BJ (cell line): ENCODE data around the gene PPTC7. TPM values are rescaled to one million over a fixed set of nuclear protein-coding genes. Genes with fewer than 3 reads are reported as not detected.

Experiments
- CTCF ChIA-PET: fragments of 350-600 bp; formaldehyde crosslinking; extraction: SDS; loops from one replicate; lab custom pipeline; 2021; ENCODE audit warnings: antibody characterized with exemption, inconsistent platforms; lab: Yijun Ruan, JAX
- POLR2A ChIA-PET: fragments of 300-600 bp; sonication (Branson Sonifier 250); formaldehyde crosslinking; extraction: SDS; loops from one replicate; lab custom pipeline; 2021; ENCODE audit warnings: antibody characterized with exemption; lab: Charles Lee
- DNase-seq: peaks from one replicate; pipeline ENCODE4 v3.0.0-alpha.2; 2011; ENCODE audit warnings: low read depth
- H3K27me3 ChIP-seq: 2 replicates; pipeline ENCODE4 v1.6.0; 2011; ENCODE audit warnings: low read length; ENCODE audit not compliant: control insufficient read depth, insufficient read depth
- H3K36me3 ChIP-seq: 2 replicates; pipeline ENCODE4 v1.5.1; 2011; ENCODE audit warnings: low read length; ENCODE audit not compliant: control insufficient read depth, insufficient read depth
- H3K4me3 ChIP-seq: 2 replicates; pipeline ENCODE4 v1.5.1; 2011; ENCODE audit warnings: low read depth, mild to moderate bottlenecking, control low read depth, low read length
- CTCF ChIP-seq: IDR thresholded peaks from 2 replicates; pipeline ENCODE4 v1.5.1; 2011; ENCODE audit warnings: low read depth, mild to moderate bottlenecking, control low read depth, inconsistent platforms, low read length, moderate library complexity; ENCODE audit not compliant: insufficient read depth
- polyA plus RNA-seq: library from polyadenylated mRNA; depleted of rRNA; stranded (reverse); fragments of >200 nt; gene quantifications from 2 replicates; pipeline ENCODE4 v1.2.3, GENCODE V29; 2011

PPTC7 gene
- polyA plus RNA-seq, 1 experiment: 6.0 TPM

GRCh38 chr12:110534811-110535210, 48.3 kb downstream of the PPTC7 start:
- DNase-seq: no peak
- CTCF ChIA-PET: interaction anchor here (1.2 to 2.0 kb wide), 3 partner anchors 66 to 85 kb away, joined by 3 to 12 read pairs (median 3); partner anchors contain the start of genes ARPC3, FAM216A and GPN3
- Histone ChIP-seq H3K36me3 (peaks cover 9% of the 10 kb centered on the region), H3K27me3 (no peaks in the 10 kb centered on the region), H3K4me3 (no peak overlapping the region)
- POLR2A ChIA-PET: no interaction called here
- TF ChIP-seq CTCF: no peak

DNA sequence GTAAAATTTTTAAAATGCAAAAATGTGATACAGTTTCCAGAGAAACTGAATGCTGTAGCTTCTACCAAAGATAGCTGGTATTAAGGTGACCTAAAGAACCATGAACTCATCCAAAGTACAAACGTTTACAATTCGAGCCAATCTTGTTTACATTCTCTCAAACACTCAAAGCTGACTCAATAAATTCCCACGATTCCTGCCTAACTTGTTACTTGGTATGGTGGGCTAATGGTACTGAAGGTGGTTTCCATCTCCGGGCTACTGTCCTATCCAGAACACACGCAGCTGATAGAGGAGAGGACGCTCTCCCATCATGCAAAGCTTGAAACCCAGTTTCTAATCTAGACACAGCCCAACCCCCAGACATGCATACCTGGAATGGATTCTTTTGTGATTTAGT, 49.5 kb downstream of the PPTC7 start:
- TF ChIP-seq CTCF: no peak
- H3K27me3 ChIP-seq: no peaks in the 10 kb centered on the region
- CTCF ChIA-PET: interaction anchor here (0.6 to 2.0 kb wide), 7 partner anchors 10 to 84 kb away, joined by 3 to 12 read pairs (median 3); partner anchors contain the start of gene ARPC3
- POLR2A ChIA-PET: no interaction called here
- H3K36me3 ChIP-seq: peaks cover 8% of the 10 kb centered on the region
- H3K4me3 ChIP-seq: no peak overlapping the region
- DNase-seq: no peak

GRCh38 chr12:110532644-110533043, 50.5 kb downstream of the PPTC7 start:
- ChIA-PET CTCF (interaction anchor here (0.7 to 2.0 kb wide), 7 partner anchors 9 to 75 kb away, joined by 3 to 6 read pairs (median 4); no protein-coding TSS in a partner anchor), POLR2A (no interaction called here)
- no peaks in the 10 kb centered on the region for H3K27me3 ChIP-seq

DNA sequence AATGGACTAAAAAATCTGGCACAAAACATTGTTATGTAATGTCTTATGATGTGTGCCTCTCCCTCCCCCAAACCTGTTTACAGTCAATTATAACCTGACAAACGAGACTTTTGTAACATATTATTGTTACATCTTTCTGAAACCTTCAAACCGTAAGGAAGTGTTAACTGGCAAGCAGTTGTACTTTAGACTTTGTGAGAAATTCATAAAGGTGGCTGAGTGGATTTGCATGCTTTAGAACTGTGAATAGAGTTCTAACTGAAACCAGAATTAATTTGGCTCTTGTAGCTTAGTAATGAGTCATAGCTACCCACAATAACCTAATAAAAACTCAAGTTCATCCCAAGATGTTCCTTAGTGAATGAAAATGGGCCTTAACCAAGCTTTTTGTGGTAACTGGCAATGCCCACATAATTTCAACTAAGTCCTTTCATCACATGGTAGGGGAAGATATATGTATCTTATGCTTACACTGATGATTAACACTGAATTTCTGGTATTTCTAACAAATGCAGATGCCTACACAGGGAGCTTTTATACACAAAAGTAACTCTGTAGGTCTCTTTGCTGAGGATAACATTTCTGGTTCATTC, 51.3 kb downstream of the PPTC7 start:
- Histone ChIP-seq H3K27me3 (no peaks in the 10 kb centered on the region), H3K36me3 (peaks cover 2% of the 10 kb centered on the region; the same call in 1 of the 2 replicates), H3K4me3 (no peak overlapping the region)
- peak; percentile 46 for DNase-seq
- ChIA-PET POLR2A (no interaction called here), CTCF (interaction anchor here (0.6 to 2.0 kb wide), 7 partner anchors 17 to 70 kb away, joined by 3 to 6 read pairs (median 3); partner anchors contain the start of genes FAM216A and GPN3)
- no peak for TF ChIP-seq CTCF

More at GRCh38 chr12:110532644-110533043, 50.5 kb downstream of the PPTC7 start:
- no peak for DNase-seq
- Histone ChIP-seq H3K4me3 (no peak overlapping the region), H3K36me3 (peaks cover 3% of the 10 kb centered on the region)
- TF ChIP-seq CTCF: no peak

GRCh38 chr12:110530511-110530910, 52.6 kb downstream of the PPTC7 start:
- no peak for TF ChIP-seq CTCF
- no peak for DNase-seq
- ChIA-PET CTCF (interaction anchor here (0.7 to 0.9 kb wide), 3 partner anchors 70 to 357 kb away, joined by 3 read pairs; partner anchors contain the start of gene ARPC3), POLR2A (no interaction called here)
- Histone ChIP-seq H3K4me3 (no peak overlapping the region), H3K27me3 (no peaks in the 10 kb centered on the region), H3K36me3 (no peaks in the 10 kb centered on the region)
